IPS-NIHi11 (cell line): ENCODE results near the gene PPARG.
A peak's percentile ranks its signal among the peaks of the same experiment; 100 is the strongest.
"Not testable (repeated sequence)": the region's sequence is repeated elsewhere in the genome, so short reads cannot be mapped to it uniquely, and the experiment has no call there.

Experiments used
- DNase-seq: peaks from one replicate; pipeline ENCODE4 v3.0.0; 2012; ENCODE audit warnings: mixed read lengths, low spot score

The PPARG gene

DNA sequence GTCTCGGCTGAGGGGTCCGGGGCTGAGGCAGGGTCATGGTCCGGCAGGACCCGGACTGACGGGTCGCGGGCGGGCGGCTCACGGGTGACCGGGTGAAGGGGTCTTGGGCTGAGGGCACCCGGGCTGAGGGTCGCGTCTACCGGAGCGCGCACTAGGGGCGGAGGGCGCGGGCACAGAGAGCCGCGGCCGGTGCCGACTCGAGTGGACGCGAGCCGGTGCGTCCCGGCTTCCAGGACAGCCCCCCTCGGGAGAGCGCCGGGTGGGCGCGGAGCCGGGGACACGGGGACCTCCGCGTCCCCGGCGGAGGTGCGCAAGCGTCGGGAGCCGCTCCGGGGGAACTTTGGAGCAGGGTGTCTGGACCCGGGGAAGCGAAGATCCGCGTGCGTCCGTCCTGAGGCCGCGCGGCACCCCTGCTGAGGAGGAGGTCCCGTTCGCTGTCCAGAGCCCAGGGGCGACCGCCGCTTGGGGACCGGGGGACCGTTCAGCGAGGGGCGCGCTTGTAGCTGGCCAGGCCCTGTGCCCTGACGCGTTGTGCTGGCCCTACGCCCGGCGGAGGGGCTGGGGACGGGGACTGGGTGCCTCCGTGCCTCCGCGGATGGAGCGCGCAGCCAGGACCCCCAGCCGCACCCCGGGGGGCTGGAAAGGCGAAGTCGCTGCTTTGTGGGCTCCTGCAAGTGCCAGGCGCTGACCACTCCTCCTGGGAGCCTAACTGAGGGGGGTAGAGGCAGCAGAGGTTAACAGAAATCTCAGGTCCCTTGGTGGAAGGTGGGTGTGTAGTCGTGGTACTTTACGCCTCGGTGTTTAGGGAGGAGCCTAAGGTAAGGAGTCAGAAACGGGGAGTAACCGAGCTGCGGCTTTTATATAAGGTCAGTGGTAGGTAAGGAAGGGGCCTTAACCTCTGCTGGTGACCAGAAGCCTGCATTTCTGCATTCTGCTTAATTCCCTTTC is at the start of gene PPARG:
Gene PPARG (plus strand): TSS at position 889 of the 948 bp plus-strand sequence. CDS start 90,642 bp downstream, outside the sequence.
- DNase-seq = peak; percentile 49

GRCh38 chr3:12239301-12239700 is 49.6 kb upstream of the PPARG start:
- no peak for DNase-seq

DNA sequence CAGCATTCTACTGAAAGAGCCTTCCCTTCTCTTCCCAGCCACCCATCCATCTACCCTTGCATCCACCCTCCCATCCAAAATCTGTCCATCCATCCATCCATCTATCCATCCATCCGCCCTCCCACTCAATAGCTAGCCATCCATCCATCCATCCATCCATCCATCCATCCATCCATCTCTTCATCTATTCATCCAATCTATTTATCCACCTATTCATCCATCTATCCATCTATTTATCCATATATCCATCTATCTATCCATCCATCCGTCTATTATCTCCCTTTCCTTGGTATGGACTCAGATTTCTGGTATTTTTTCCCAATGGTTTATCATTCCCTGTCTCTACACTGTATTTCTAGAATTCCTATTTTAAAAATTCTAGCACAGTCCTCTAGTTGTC is 46.1 kb upstream of the PPARG start:
- DNase-seq = no peak

- DNase-seq = no peak
Measured at GRCh38 chr3:12246497-12247163, 42.2 kb upstream of the PPARG start.

DNA sequence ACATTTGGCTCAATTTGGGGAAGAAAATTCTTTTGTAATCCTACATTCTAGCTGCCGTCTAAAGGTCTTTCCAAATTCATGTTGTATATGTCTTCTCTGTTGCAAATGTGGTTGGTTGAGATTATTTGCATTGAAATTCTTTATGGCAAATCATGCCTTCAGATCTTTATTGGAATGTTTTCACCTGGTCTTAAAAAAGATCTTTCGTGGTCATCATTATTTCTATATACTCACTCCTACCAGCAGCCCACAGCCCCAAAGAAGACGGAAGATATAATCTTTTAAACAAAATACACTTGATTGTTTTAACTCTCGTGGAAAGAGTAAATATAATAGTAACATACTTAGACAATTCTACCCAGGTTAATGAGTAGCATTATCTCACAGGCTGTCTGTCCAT is 41.5 kb upstream of the PPARG start:
- no peak for DNase-seq

GRCh38 chr3:12249519-12249918 is 39.4 kb upstream of the PPARG start:
- DNase-seq = no peak

DNA sequence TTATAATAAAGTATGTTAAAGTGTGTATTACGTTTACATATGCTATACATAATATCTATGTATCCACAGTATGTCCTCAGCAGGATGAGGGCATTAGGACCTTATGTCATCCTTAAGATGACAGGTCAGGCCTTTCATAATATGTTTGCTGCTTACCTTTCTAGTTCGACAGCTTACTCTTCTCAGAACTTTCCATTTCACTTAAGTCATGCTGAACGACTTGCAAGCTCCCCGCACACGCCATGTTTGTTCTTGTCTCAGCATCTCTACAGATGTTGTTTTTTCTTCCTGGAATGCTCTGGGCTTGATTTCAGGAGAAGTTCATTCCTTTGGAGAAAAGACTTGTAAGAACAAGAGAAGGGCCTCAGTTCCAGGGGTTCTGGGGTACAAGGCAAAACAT is 36.0 kb upstream of the PPARG start:
- DNase-seq = no peak

GRCh38 chr3:12253516-12254343 is 35.1 kb upstream of the PPARG start:
- no peak for DNase-seq

DNA sequence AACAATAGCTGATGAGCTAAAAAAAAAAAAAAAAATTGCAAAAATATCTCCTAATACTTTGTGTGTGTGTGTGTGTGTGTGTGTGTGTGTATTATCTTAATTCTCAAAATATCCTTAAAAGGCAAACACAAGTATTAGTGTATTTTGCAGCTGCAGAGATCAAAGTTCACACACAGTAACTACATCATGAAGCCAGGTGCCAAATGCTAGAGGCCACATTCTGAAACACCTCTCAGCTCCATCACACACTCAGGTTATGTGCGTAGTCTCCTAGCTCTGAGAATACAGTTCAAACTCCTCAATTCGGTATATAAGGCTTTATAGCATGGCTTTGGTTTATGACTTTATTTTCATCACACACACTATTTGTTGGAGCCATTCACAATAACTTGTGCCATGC is 33.5 kb upstream of the PPARG start:
- no peak for DNase-seq

DNA sequence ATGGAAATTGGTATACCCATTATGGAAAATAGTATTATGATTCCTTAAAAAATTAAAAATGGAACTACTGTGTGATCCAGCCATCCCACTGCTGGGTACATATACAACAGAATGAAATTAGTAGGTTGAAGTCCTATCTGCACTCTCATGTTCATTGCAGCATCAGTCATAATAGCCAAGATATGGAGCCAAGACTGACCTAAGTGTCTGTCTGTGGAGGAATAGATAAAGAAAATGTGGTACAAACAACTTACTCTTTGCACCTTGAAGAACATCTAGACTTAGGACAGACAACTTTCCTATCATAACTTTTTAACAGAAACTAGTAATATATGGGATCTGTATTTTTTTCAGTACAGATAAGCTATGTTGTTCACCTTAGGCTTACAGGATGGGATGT is 30.0 kb upstream of the PPARG start:
- DNase-seq = no peak

- DNase-seq = not testable (repeated sequence)
Measured at GRCh38 chr3:12262173-12262572, 26.7 kb upstream of the PPARG start.

DNA sequence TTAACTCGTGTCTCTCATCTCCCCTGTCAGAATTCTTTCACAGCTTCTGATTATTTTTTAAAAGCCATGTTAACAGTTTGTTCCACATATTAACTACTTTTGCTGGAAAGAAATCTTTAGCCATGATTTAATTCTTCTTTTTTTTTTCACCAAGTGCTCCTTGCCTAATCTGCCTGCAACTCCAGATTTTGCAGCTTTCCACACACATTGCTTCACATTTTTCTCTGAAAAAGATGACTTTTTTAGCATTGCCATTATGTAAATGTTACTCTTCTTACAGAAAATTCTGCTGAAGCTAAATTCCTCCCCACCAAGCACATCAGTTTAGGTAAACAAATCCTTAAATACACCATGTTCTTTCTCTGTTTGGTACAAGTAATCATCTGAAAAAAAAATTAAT is 23.4 kb upstream of the PPARG start:
- DNase-seq = no peak

- no peak for DNase-seq
Measured at GRCh38 chr3:12266038-12266437, 22.8 kb upstream of the PPARG start.

GRCh38 chr3:12267376-12268030 is 21.4 kb upstream of the PPARG start:
- no peak for DNase-seq

DNA sequence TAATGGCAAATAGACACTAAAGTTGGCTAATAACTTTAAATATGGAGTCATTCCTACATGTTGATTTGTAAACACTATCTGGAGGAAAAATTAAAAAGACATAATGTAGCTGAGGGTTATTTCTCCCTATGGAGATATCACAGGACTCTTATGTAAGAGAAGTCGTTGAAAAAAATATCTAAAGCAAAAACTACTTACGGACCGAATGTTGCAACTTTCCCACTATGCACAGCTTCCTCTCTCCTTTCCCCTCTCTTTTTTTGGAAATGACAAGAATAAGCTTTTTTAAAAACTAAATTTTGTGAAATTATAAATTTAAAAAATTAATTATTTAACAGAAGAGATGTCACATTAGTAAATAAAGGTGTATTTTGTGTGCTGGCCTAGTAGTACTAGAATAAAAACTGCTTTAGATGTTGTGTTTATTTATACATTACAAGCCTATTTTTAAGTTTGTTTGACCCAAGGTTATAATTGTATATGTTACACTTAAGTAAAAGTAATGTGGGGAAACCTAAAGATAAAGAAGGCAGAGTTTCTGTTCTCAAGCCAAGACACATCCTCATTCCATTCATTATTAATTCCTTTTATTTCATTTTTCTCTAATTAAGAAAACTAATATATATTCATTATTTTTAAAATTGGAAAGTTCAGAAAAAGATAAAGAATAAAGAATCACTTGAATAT is 20.7 kb upstream of the PPARG start:
- no peak for DNase-seq

DNA sequence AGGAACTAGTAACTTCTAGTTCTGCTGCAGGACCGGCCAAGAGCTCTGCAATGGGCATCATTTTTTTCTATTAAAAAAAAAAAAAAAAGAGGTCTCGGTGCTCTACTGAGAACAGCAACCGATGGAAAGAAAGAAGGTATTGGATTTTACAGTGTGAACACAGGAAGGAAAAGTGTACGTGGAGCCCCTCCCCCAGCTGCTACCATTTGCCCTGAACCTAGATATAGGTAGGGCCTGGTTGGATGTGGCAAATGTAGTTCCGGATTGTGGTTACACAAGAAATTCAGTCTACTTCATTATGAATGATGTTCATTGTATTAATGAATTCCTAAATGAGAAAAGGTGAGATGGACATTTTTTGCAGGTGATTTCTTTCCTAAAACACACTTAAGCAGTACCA is 17.9 kb upstream of the PPARG start:
- DNase-seq = no peak

DNA sequence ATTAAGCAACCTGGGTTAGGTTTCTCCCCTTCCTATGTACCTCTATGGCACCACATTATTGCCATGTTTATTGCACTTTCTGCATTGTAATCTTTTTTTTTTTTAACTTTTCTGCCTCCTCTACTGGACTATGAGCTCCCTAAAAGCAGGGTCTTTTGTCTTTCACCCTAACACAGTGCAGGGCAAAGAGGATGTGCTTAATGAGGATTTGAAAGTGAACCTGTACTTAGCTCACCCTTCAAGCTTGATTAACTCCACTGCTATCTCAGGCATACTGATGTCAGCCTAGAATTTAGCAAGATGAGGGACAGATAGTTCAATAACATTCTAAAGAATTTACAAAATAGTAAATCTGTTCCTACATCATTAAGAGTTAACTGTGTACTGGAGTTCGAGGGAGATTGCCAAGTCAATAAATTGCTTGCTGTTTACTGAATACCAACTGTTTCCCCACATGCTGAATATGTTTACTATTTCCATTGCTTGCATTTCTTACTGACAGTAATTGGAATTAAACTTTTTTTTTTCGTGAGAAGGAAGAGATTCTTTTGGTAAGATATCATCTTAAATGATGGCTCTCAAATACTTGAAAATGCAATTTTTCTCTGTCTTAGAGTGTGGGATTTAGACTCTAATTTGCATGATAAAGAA is 15.7 kb upstream of the PPARG start:
- no peak for DNase-seq

DNA sequence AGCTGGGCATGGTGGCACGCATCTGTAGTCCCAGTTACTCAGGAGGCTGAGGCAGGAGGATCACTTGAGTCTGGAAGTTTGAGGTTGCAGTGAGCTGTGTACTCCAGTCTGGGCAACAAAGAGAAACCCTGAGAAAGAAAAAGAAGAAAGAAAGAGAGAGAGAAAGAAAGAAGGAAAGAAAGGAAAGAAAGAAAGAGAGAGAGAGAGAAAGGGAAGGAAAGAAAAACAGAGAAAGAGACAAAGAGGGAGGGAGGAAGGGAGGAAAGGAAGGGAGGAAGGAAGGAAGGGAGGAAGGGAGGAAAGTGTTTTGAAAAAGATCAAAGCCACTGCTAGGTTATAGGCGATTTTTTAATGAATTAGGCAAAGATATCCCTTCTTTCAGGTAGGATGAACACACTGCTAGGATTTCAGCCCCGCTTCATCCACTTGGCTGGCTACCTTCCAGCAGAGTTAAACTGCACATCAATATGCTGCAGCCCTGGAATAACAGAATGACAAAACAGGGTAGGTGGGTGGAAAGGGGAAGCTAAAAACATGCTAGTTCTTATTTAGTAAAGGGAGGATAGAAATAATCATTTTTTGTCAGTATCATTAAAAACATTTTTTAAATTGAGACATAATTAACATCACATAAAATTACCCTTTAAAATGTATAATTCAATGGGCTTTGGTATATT is 12.8 kb upstream of the PPARG start:
- no peak for DNase-seq

GRCh38 chr3:12276827-12277226 is 12.0 kb upstream of the PPARG start:
- not testable (repeated sequence) for DNase-seq

DNA sequence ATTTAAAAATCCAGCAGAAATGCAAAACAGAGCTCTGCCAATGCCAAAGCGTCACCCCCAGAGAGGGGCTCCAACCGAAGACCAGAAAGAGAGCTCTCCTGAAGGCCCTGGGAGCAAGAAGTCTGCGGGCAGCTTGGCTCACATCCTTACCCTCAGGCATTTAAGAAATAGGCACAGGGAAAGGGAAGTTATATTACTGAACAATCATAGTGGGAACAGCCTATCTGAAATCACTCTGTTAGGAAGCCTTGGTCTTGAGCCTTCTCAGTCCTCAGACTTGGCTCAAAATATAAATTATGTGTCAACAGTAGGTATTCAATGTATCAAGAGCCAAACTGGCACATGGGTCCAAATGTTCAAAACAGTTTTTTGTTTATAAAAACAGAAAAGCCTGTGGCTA is 10.3 kb upstream of the PPARG start:
- no peak for DNase-seq
